Measurements from ENCODE around the gene LPP.

GRCh38 chr3:188256758-188257157, 102.8 kb downstream of the LPP start:
- TF ChIP-seq, protein P1, sequence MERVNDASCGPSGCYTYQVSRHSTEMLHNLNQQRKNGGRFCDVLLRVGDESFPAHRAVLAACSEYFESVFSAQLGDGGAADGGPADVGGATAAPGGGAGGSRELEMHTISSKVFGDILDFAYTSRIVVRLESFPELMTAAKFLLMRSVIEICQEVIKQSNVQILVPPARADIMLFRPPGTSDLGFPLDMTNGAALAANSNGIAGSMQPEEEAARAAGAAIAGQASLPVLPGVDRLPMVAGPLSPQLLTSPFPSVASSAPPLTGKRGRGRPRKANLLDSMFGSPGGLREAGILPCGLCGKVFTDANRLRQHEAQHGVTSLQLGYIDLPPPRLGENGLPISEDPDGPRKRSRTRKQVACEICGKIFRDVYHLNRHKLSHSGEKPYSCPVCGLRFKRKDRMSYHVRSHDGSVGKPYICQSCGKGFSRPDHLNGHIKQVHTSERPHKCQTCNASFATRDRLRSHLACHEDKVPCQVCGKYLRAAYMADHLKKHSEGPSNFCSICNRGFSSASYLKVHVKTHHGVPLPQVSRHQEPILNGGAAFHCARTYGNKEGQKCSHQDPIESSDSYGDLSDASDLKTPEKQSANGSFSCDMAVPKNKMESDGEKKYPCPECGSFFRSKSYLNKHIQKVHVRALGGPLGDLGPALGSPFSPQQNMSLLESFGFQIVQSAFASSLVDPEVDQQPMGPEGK (CRISPR knock-in tag; IDR thresholded peaks at IDR 0.05; ENCODE audit: borderline replicate concordance): no peak
- TF ChIP-seq ZNF707 (CRISPR knock-in tag; conservative IDR thresholded peaks at IDR 0.05): no peak
- no peak for TF ChIP-seq SRF (CRISPR knock-in tag; IDR thresholded peaks at IDR 0.05)
- no peak for TF ChIP-seq EP300 (IDR thresholded peaks at IDR 0.05; ENCODE audit: low read length)
- TF ChIP-seq SP1 (CRISPR knock-in tag; IDR thresholded peaks at IDR 0.05): no peak
- no peak for TF ChIP-seq HDAC8 (tag; IDR thresholded peaks at IDR 0.05)
- TF ChIP-seq MAFG (tag; conservative IDR thresholded peaks at IDR 0.05): no peak
- TF ChIP-seq ZNF589 (CRISPR knock-in tag; IDR thresholded peaks at IDR 0.05; ENCODE audit: low read depth): no peak
- no peak for TF ChIP-seq FOXA3 (CRISPR knock-in tag; conservative IDR thresholded peaks at IDR 0.05 in 1 of 2, IDR thresholded peaks at IDR 0.05 in 1 of 2)
- TF ChIP-seq, protein P2, sequence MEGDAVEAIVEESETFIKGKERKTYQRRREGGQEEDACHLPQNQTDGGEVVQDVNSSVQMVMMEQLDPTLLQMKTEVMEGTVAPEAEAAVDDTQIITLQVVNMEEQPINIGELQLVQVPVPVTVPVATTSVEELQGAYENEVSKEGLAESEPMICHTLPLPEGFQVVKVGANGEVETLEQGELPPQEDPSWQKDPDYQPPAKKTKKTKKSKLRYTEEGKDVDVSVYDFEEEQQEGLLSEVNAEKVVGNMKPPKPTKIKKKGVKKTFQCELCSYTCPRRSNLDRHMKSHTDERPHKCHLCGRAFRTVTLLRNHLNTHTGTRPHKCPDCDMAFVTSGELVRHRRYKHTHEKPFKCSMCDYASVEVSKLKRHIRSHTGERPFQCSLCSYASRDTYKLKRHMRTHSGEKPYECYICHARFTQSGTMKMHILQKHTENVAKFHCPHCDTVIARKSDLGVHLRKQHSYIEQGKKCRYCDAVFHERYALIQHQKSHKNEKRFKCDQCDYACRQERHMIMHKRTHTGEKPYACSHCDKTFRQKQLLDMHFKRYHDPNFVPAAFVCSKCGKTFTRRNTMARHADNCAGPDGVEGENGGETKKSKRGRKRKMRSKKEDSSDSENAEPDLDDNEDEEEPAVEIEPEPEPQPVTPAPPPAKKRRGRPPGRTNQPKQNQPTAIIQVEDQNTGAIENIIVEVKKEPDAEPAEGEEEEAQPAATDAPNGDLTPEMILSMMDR (IDR thresholded peaks at IDR 0.05 in 2 of 3, conservative IDR thresholded peaks at IDR 0.05 in 1 of 3; ENCODE audit: insufficient read depth in 2 of 3, low read depth in 1 of 3, low read length in 3 of 3): no peak

All from K562 (cell line).